CD4-positive, alpha-beta memory T cell (primary cell): ENCODE results near the gene AMPD3. TPM values are rescaled to one million over a fixed set of nuclear protein-coding genes. Genes with fewer than 3 reads are reported as not detected.
A peak's percentile ranks its signal among the peaks of the same experiment; 100 is the strongest.

Experiments
- CTCF ChIA-PET: fragments of 350-600 bp; sonication (Branson Sonifier 250); formaldehyde crosslinking; loops from one replicate; lab custom pipeline; 2021; ENCODE audit warnings: inconsistent platforms; ENCODE audit not compliant: partially characterized antibody; lab: Charles Lee
- POLR2A ChIA-PET: fragments of 350-600 bp; sonication (Branson Sonifier 250); formaldehyde crosslinking; loops from one replicate; lab custom pipeline; 2021; ENCODE audit not compliant: partially characterized antibody; lab: Charles Lee
- DNase-seq, 5 donors: peaks; one replicate each; pipeline versions ENCODE4 v3.0.0 to v3.0.0-alpha.2; 2020 to 2022; ENCODE audit warnings: mixed read lengths in 1 of 5
- H3K27ac ChIP-seq: one replicate; pipeline ENCODE4 v1.7.0; 2013; ENCODE audit warnings: low read depth, low read length
- H3K27me3 ChIP-seq: 2 replicates; pipeline ENCODE4 v1.7.0; 2013; ENCODE audit warnings: mild to moderate bottlenecking, low read length, moderate library complexity; ENCODE audit not compliant: insufficient read depth
- H3K36me3 ChIP-seq: 2 replicates; pipeline ENCODE4 v1.7.0; 2013; ENCODE audit warnings: mild to moderate bottlenecking, low read length, moderate library complexity; ENCODE audit not compliant: insufficient read depth
- H3K4me1 ChIP-seq: 2 replicates; pipeline ENCODE4 v1.7.0; 2013; ENCODE audit warnings: mild to moderate bottlenecking, low read length, moderate library complexity; ENCODE audit not compliant: insufficient read depth
- H3K4me3 ChIP-seq, 2 donors: one replicate each; pipeline ENCODE4 v1.7.0; 2013; ENCODE audit warnings: low read length in 2 of 2, mild to moderate bottlenecking in 1 of 2
- H3K9me3 ChIP-seq, 2 donors: one replicate each; pipeline ENCODE4 v1.7.0; 2013; ENCODE audit warnings: low read length in 2 of 2, control low read depth in 1 of 2; ENCODE audit not compliant: control insufficient read depth in 1 of 2
- H3K27ac Mint-ChIP-seq, 7 donors: one replicate each; pipeline ENCODE4 v1.8.0; 2020 to 2021; ENCODE audit warnings: mixed read lengths in 7 of 7, mild to moderate bottlenecking in 6 of 7, inconsistent platforms in 3 of 7, moderate library complexity in 3 of 7
- H3K27me3 Mint-ChIP-seq, 2 donors: one replicate each; pipeline ENCODE4 v1.8.0; 2020 to 2021; ENCODE audit warnings: mixed read lengths in 2 of 2
- H3K36me3 Mint-ChIP-seq, 2 donors: one replicate each; pipeline ENCODE4 v1.8.0; 2020 to 2021; ENCODE audit warnings: mixed read lengths in 2 of 2, inconsistent platforms in 1 of 2, mild to moderate bottlenecking in 1 of 2
- H3K4me1 Mint-ChIP-seq, 4 donors: one replicate each; pipeline ENCODE4 v1.8.0; 2020 to 2021; ENCODE audit warnings: mixed read lengths in 4 of 4, mild to moderate bottlenecking in 1 of 4
- H3K4me3 Mint-ChIP-seq, 8 donors: one replicate each; pipeline ENCODE4 v1.8.0; 2020 to 2021; ENCODE audit warnings: mixed read lengths in 8 of 8, mild to moderate bottlenecking in 7 of 8, moderate library complexity in 6 of 8, inconsistent platforms in 3 of 8
- H3K9me3 Mint-ChIP-seq, 8 donors: one replicate each; pipeline ENCODE4 v1.8.0; 2020 to 2021; ENCODE audit warnings: mixed read lengths in 8 of 8, mild to moderate bottlenecking in 5 of 8, inconsistent platforms in 3 of 8, moderate library complexity in 1 of 8
- intact Hi-C: fragments of 100-400 bp; cut with micrococcal nuclease; formaldehyde crosslinking; loops from one replicate; pipeline ENCODE4 v1.15.1; 2023
- polyA plus RNA-seq, 2 donors: library from polyadenylated mRNA; unstranded; fragments of 300-500 nt; fragmentation: Illumina TruSeq; gene quantifications; one replicate each; pipeline ENCODE4 v1.2.3, GENCODE V29; 2021
- total RNA-seq, 2 experiments: library from RNA; stranded (reverse); gene quantifications; one replicate each; pipeline ENCODE4 v1.2.3, GENCODE V29; 2021

AMPD3 gene
- total and polyA plus RNA-seq, 4 experiments from 2014 or later: 10.9 to 43.4 (median 30.1) TPM

DNA sequence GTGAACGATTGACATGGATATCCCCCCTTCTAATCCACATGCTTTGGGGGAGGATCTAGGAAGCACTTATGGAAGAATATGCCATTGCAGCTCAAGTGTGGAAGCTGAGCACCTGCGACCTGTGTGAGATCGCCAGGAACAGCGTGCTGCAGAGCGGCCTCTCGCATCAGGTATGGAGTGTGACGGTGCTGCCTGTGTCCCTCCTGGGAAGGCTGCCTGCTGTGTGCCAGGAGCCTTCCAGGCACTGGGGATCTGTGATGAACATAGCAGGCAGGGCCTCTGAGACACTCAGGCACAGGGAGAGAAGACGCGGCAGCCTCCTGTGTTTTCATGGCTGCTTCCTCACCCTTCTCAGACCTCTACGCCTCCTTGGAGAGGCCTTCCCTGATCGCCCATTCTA lies 49.4 kb downstream of the AMPD3 start:
- H3K4me1 ChIP-seq: no peaks in the 10 kb centered on the region

DNA sequence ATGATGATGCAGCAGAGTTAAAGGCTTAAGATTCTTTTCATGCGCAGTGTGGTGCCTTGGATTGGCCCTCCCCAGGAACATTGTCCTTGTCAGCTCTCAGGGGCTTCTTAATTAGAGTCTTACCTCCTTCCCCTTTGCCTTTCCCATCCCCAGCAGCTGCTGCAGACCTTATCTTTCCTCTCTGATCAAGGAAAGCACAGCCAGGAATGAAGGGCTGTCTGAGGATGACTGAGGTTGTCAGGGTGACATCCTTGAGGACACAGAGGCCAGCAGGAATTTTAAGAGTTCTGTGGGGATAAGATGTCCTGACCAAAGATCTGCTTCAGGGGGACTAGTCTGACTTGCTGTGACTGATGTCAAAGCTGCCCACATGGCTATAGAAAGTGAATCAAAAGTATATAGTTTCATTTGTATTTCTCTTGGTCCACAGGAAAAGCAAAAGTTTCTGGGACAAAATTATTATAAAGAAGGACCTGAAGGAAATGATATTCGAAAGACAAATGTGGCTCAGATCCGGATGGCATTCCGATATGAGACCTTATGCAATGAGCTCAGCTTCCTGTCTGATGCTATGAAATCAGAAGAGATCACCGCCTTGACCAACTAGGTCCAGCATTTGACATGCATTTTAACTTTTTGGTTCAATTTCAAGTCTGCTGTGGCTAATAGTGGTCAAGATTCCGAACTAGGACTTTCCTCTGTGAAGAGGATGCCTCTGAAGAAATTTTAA lies 50.4 kb downstream of the AMPD3 start:
- peak overlapping the region in 4 of 7 donors; percentile 12 to 78 (median 44) for H3K27ac Mint-ChIP-seq
- ChIA-PET CTCF (interaction anchor here (1.0 to 5.2 kb wide), 4 partner anchors 18 to 97 kb away, joined by 3 to 20 read pairs (median 3); partner anchors contain the start of gene RNF141), POLR2A (no interaction called here)
- H3K36me3 Mint-ChIP-seq: peaks cover 37 to 62% of the 10 kb centered on the region in 2 donors
- H3K9me3 ChIP-seq: no peaks in the 10 kb centered on the region
- H3K36me3 ChIP-seq: peaks cover 45% of the 10 kb centered on the region
- no peaks in the 10 kb centered on the region for H3K27me3 Mint-ChIP-seq
- H3K4me1 ChIP-seq: no peaks in the 10 kb centered on the region
- no peak overlapping the region for H3K27ac ChIP-seq
- H3K4me3 ChIP-seq: no peak overlapping the region
- no peak overlapping the region for H3K4me3 Mint-ChIP-seq
- peaks cover 0 to 2% (median under 1%) of the 10 kb centered on the region in 4 donors for H3K4me1 Mint-ChIP-seq
- no peaks in the 10 kb centered on the region for H3K9me3 Mint-ChIP-seq
- H3K27me3 ChIP-seq: no peaks in the 10 kb centered on the region
- intact Hi-C loops: no loop called here
- DNase-seq: no peak

More for the DNA sequence above, 49.4 kb downstream of the AMPD3 start:
- ChIA-PET CTCF (interaction anchor here (1.1 kb wide), 1 partner anchor 91 kb away, joined by 3 read pairs; no protein-coding TSS in a partner anchor), POLR2A (no interaction called here)
- intact Hi-C loops: no loop called here
- H3K9me3 Mint-ChIP-seq: no peaks in the 10 kb centered on the region
- H3K27ac Mint-ChIP-seq: peak overlapping the region in 2 of 7 donors; percentile 59 to 77
- no peaks in the 10 kb centered on the region for H3K9me3 ChIP-seq
- DNase-seq: no peak
- peaks cover 54% of the 10 kb centered on the region for H3K36me3 ChIP-seq
- H3K4me1 Mint-ChIP-seq: peaks cover 0 to 3% (median under 1%) of the 10 kb centered on the region in 4 donors
- H3K27me3 Mint-ChIP-seq: no peaks in the 10 kb centered on the region
- H3K27me3 ChIP-seq: no peaks in the 10 kb centered on the region
- H3K27ac ChIP-seq: no peak overlapping the region
- H3K4me3 Mint-ChIP-seq: no peak overlapping the region
- H3K36me3 Mint-ChIP-seq: peaks cover 41 to 72% of the 10 kb centered on the region in 2 donors
- no peak overlapping the region for H3K4me3 ChIP-seq

DNA sequence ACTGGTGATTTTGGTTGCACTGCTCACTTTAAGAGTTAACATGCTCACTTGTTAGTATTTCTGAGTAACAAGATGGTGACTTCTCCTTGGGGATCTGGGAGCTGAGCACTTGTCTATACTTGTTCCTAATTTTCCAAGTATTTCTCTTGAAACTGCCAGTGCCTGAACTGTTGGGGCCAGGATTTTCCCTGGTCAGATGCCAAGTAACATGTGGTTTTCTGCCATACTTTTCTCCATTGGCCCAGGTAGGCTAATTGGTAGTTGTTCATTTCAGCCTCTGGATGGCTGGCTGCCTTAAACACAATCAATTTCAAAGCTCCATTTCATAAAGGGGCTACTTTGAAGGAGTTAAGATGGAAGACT lies 50.9 kb downstream of the AMPD3 start:
- Mint-ChIP-seq H3K36me3 (peaks cover 35 to 57% of the 10 kb centered on the region in 2 donors), H3K4me3 (no peak overlapping the region), H3K27me3 (no peaks in the 10 kb centered on the region), H3K9me3 (no peaks in the 10 kb centered on the region), H3K4me1 (peaks cover 0 to 1% (median 0%) of the 10 kb centered on the region in 4 donors), H3K27ac (no peak overlapping the region)
- Histone ChIP-seq H3K9me3 (no peaks in the 10 kb centered on the region), H3K4me3 (no peak overlapping the region), H3K36me3 (peaks cover 39% of the 10 kb centered on the region), H3K27ac (no peak overlapping the region), H3K4me1 (no peaks in the 10 kb centered on the region), H3K27me3 (no peaks in the 10 kb centered on the region)
- CTCF ChIA-PET: interaction anchor here (1.0 to 5.2 kb wide), 4 partner anchors 17 to 97 kb away, joined by 3 to 20 read pairs (median 3); partner anchors contain the start of gene RNF141
- no peak for DNase-seq
- intact Hi-C loops: no loop called here
- POLR2A ChIA-PET: no interaction called here

DNA sequence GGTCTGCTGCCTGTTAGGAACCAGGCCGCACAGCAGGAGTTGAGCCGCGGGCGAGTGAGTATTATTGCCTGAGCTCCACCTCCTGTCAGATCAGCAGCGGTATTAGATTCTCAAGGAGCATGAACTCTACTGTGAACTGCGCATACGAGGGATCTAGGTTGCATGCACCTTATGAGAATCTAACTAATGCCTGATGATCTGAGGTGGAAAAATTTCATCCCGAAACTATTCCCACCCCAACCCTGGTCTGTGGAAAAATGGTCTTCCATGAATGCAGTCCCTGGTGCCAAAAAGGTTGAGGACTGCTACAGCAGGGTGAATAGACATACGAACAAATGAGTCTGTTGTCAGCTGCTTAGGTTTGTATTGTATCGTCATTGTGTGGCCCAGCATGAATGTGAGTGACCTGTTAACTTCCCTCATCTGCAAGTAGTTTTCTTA lies 56.1 kb downstream of the AMPD3 start:
- Histone ChIP-seq H3K4me3 (no peak overlapping the region), H3K4me1 (no peaks in the 10 kb centered on the region), H3K27me3 (no peaks in the 10 kb centered on the region), H3K36me3 (peaks cover 5% of the 10 kb centered on the region), H3K27ac (no peak overlapping the region), H3K9me3 (no peaks in the 10 kb centered on the region)
- peaks cover 16 to 25% of the 10 kb centered on the region in 2 donors for H3K36me3 Mint-ChIP-seq
- intact Hi-C loops: loop anchor here (10.0 kb wide), 1 partner anchor 96 kb away; no protein-coding TSS in a partner anchor
- CTCF ChIA-PET: interaction anchor here (2.3 kb wide), 1 partner anchor 98 kb away, joined by 11 read pairs; no protein-coding TSS in a partner anchor
- no peaks in the 10 kb centered on the region for H3K4me1 Mint-ChIP-seq
- no peaks in the 10 kb centered on the region for H3K27me3 Mint-ChIP-seq
- peak overlapping the region in 1 of 7 donors; percentile 3 for H3K27ac Mint-ChIP-seq
- H3K4me3 Mint-ChIP-seq: no peak overlapping the region
- no peaks in the 10 kb centered on the region for H3K9me3 Mint-ChIP-seq
- POLR2A ChIA-PET: no interaction called here
- DNase-seq: no peak

DNA sequence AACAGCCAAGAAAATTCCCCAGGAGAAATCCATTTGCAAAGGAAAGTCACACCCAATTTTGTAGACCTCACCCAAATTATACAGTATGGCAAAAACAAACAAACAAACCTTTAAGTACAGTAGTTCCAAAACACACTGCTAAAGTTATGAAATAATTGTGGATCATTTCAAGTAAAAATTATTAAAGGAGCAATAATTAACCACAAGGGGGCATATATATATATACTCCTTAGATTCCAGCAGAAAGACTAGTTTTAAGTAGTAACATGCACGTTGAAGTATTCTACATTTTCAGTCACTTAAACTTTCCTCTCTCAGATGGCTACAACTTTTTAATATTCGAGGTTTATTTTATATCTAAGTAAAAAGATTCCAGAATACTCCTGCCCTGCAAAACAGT lies 59.1 kb downstream of the AMPD3 start:
- H3K4me3 Mint-ChIP-seq: no peak overlapping the region
- H3K27ac ChIP-seq: no peak overlapping the region
- peaks cover 0 to 2% (median under 1%) of the 10 kb centered on the region in 4 donors for H3K4me1 Mint-ChIP-seq
- CTCF ChIA-PET: interaction anchor here (0.8 to 1.3 kb wide), 2 partner anchors 27 to 139 kb away, joined by 3 read pairs; partner anchors contain the start of gene RNF141
- H3K27ac Mint-ChIP-seq: peak overlapping the region in 3 of 7 donors; percentile 8 to 89 (median 9)
- POLR2A ChIA-PET: no interaction called here
- H3K4me3 ChIP-seq: no peak overlapping the region
- H3K27me3 ChIP-seq: no peaks in the 10 kb centered on the region
- peaks cover 8% of the 10 kb centered on the region for H3K36me3 ChIP-seq
- peaks cover 27% of the 10 kb centered on the region in 2 donors for H3K36me3 Mint-ChIP-seq
- DNase-seq: no peak
- H3K9me3 ChIP-seq: no peaks in the 10 kb centered on the region
- H3K4me1 ChIP-seq: no peaks in the 10 kb centered on the region
- intact Hi-C loops: loop anchor here (1.0 to 10.0 kb wide), 3 partner anchors 99 to 221 kb away; no protein-coding TSS in a partner anchor
- no peaks in the 10 kb centered on the region for H3K27me3 Mint-ChIP-seq
- H3K9me3 Mint-ChIP-seq: no peaks in the 10 kb centered on the region

DNA sequence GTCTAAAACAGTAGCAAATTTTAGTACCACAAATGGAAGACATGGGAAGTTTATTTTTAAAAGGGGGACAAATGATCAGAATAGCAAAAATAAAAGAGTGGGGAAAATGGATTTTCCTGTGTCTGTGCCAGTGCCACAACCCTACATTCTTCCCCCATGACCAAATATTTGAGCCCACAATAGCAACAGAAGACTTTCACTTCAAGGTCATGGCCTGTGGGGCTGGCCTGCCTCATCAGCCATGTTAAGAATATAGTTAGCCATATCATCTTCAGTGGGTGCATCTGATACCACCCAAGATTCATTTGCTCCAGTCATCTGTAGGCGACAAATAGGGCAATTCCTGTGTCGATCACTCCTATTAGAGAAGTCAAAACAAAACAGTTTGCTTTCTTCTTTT lies 59.6 kb downstream of the AMPD3 start:
- Mint-ChIP-seq H3K27ac (peak overlapping the region in 1 of 7 donors; percentile 50), H3K27me3 (no peaks in the 10 kb centered on the region), H3K4me1 (peaks cover 0 to 2% (median under 1%) of the 10 kb centered on the region in 4 donors), H3K9me3 (no peaks in the 10 kb centered on the region), H3K4me3 (no peak overlapping the region), H3K36me3 (peaks cover 27 to 32% of the 10 kb centered on the region in 2 donors)
- no peak overlapping the region for H3K27ac ChIP-seq
- ChIA-PET POLR2A (no interaction called here), CTCF (interaction anchor here (0.8 kb wide), 2 partner anchors 26 to 139 kb away, joined by 3 read pairs; partner anchors contain the start of gene RNF141)
- H3K36me3 ChIP-seq: peaks cover 8% of the 10 kb centered on the region
- H3K27me3 ChIP-seq: no peaks in the 10 kb centered on the region
- DNase-seq: no peak
- no peaks in the 10 kb centered on the region for H3K4me1 ChIP-seq
- no peak overlapping the region for H3K4me3 ChIP-seq
- intact Hi-C loops: loop anchor here (1.0 to 10.0 kb wide), 3 partner anchors 100 to 221 kb away; no protein-coding TSS in a partner anchor
- H3K9me3 ChIP-seq: no peaks in the 10 kb centered on the region

DNA sequence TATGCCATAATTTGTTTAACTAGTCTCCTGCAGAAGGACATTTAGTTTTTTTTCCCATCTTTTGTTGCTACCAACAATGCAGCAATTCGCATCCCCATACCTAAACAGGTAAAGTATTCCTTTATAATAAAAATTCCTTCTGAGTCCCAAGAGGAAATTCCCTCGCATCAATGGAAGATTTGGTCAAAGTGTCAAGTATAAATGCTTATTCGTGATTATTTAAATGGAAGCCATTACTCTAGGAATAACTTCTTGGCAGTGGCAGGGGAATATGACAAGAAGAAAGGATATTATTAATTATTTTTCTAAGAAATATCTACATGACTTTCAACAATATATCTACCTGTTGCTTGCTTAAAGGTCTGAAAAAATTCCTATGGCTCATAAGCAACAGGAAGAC lies 60.4 kb downstream of the AMPD3 start:
- DNase-seq: no peak
- intact Hi-C loops: loop anchor here (10.0 kb wide), 1 partner anchor 101 kb away; no protein-coding TSS in a partner anchor
- no peak overlapping the region for H3K4me3 ChIP-seq
- H3K9me3 Mint-ChIP-seq: no peaks in the 10 kb centered on the region
- H3K36me3 Mint-ChIP-seq: peaks cover 27 to 33% of the 10 kb centered on the region in 2 donors
- H3K27me3 ChIP-seq: no peaks in the 10 kb centered on the region
- H3K4me3 Mint-ChIP-seq: no peak overlapping the region
- no peak overlapping the region for H3K27ac ChIP-seq
- no peaks in the 10 kb centered on the region for H3K27me3 Mint-ChIP-seq
- peak overlapping the region in 1 of 7 donors; percentile 59 for H3K27ac Mint-ChIP-seq
- ChIA-PET CTCF (interaction anchor here (0.8 kb wide), 1 partner anchor 138 kb away, joined by 3 read pairs; no protein-coding TSS in a partner anchor), POLR2A (no interaction called here)
- peaks cover 8% of the 10 kb centered on the region for H3K36me3 ChIP-seq
- no peaks in the 10 kb centered on the region for H3K4me1 ChIP-seq
- H3K9me3 ChIP-seq: no peaks in the 10 kb centered on the region
- H3K4me1 Mint-ChIP-seq: peaks cover 0 to 2% (median under 1%) of the 10 kb centered on the region in 4 donors
